H1 (cell line): ENCODE results near the gene BAZ2A. TPM values are rescaled to one million over a fixed set of nuclear protein-coding genes. Genes with fewer than 3 reads are reported as not detected.

Experiments used
- CTCF ChIA-PET: fragments of 300-600 bp; sonication (Branson Sonifier 250); formaldehyde crosslinking; loops from one replicate; lab custom pipeline; 2021; ENCODE audit not compliant: partially characterized antibody; lab: Charles Lee
- POLR2A ChIA-PET: fragments of 300-600 bp; sonication (Branson Sonifier 250); formaldehyde crosslinking; loops from one replicate; lab custom pipeline; 2021; ENCODE audit warnings: inconsistent platforms; ENCODE audit not compliant: partially characterized antibody; lab: Charles Lee
- DNase-seq, 2 experiments: peaks; one replicate each; pipeline versions ENCODE4 v3.0.0 to v3.0.0-alpha.2; 2010 to 2022; ENCODE audit warnings: low spot score in 2 of 2, low read depth in 1 of 2, mixed read lengths in 1 of 2
- FAIRE-seq: peaks from 2 replicates; lab custom pipeline; 2011; peaks lifted over from hg19 to GRCh38; lab: Jason Lieb, UNC
- H2AFZ ChIP-seq: 2 replicates; pipeline ENCODE4 v1.8.1; 2012; ENCODE audit warnings: low read length, inconsistent platforms
- H2AK5ac ChIP-seq: 2 replicates; pipeline ENCODE4 v1.6.1; 2013; ENCODE audit warnings: low read depth, low read length
- H2BK120ac ChIP-seq: replicated peaks from 2 replicates; pipeline ENCODE3; 2013; ENCODE audit warnings: low read depth, low read length, inconsistent platforms
- H2BK12ac ChIP-seq: 2 replicates; pipeline ENCODE4 v1.6.1; 2013; ENCODE audit warnings: low read depth, low read length
- H2BK15ac ChIP-seq: 2 replicates; pipeline ENCODE4 v1.6.1; 2013; ENCODE audit warnings: low read length
- H2BK20ac ChIP-seq: 2 replicates; pipeline ENCODE4 v1.6.1; 2013; ENCODE audit warnings: low read length
- H2BK5ac ChIP-seq: 2 replicates; pipeline ENCODE4 v1.6.1; 2013; ENCODE audit warnings: low read depth, low read length
- H3K14ac ChIP-seq: 2 replicates; pipeline ENCODE4 v1.6.1; 2013; ENCODE audit warnings: inconsistent platforms; ENCODE audit not compliant: insufficient read length
- H3K18ac ChIP-seq: 2 replicates; pipeline ENCODE4 v1.6.1; 2013; ENCODE audit warnings: low read length; ENCODE audit errors: extremely low read depth
- H3K23ac ChIP-seq: 2 replicates; pipeline ENCODE4 v1.6.1; 2013; ENCODE audit warnings: inconsistent platforms; ENCODE audit not compliant: insufficient read length
- H3K23me2 ChIP-seq: 2 replicates; pipeline ENCODE4 v1.6.1; 2013; ENCODE audit warnings: low read depth, low read length
- H3K27ac ChIP-seq: 2 replicates; pipeline ENCODE4 v1.6.1; 2011; ENCODE audit warnings: low read depth, low read length, inconsistent platforms
- H3K27me3 ChIP-seq, 4 experiments: replicated peaks in 1 of 4; 1 replicate in 1 of 4; 2 replicates in 3 of 4; pipeline versions ENCODE4 v1.6.1 to v1.8.1; 2011 to 2013; ENCODE audit warnings: low read length in 3 of 4, mild to moderate bottlenecking in 3 of 4, inconsistent platforms in 2 of 4, mixed read lengths in 2 of 4, moderate library complexity in 1 of 4; ENCODE audit not compliant: control insufficient read depth in 3 of 4, insufficient read depth in 3 of 4; ENCODE audit errors: extremely low read depth in 1 of 4
- H3K36me3 ChIP-seq, 4 experiments: 2 replicates each; pipeline versions ENCODE4 v1.6.1 to v1.8.1; 2011 to 2013; ENCODE audit warnings: mild to moderate bottlenecking in 4 of 4, low read length in 3 of 4, moderate library complexity in 2 of 4, control low read depth in 1 of 4, inconsistent platforms in 1 of 4; ENCODE audit not compliant: insufficient read depth in 4 of 4, control insufficient read depth in 2 of 4
- H3K4ac ChIP-seq: replicated peaks from 2 replicates; pipeline ENCODE3; 2013; ENCODE audit warnings: low read length, low read depth, mixed read lengths, inconsistent platforms; ENCODE audit not compliant: insufficient read length
- H3K4me1 ChIP-seq, 4 experiments: replicated peaks in 1 of 4; 1 replicate in 1 of 4; 2 replicates in 3 of 4; pipeline versions ENCODE4 v1.6.1 to v1.8.1; 2011 to 2013; ENCODE audit warnings: low read length in 3 of 4, inconsistent platforms in 2 of 4, mixed read lengths in 1 of 4; ENCODE audit not compliant: insufficient read depth in 4 of 4, control insufficient read depth in 3 of 4
- H3K4me2 ChIP-seq, 2 experiments: 2 replicates each; pipeline versions ENCODE4 v1.6.1 to v1.8.1; 2011 to 2013; ENCODE audit warnings: low read depth in 2 of 2, low read length in 2 of 2, control low read depth in 1 of 2, inconsistent platforms in 1 of 2, mild to moderate bottlenecking in 1 of 2; ENCODE audit not compliant: insufficient read depth in 1 of 2
- H3K4me3 ChIP-seq, 4 experiments: fragments of 200-600, 300-600 bp in 1 of 4; sonication (generic), shearing (Covaris generic), sonication (Bioruptor Twin) in 1 of 4; 2 replicates each; pipeline versions ENCODE4 v1.5.1 to v1.8.1; 2011 to 2016; ENCODE audit warnings: low read length in 4 of 4, low read depth in 3 of 4, control low read depth in 2 of 4, inconsistent platforms in 2 of 4, mild to moderate bottlenecking in 2 of 4, mixed read lengths in 1 of 4, moderate library complexity in 1 of 4; ENCODE audit not compliant: insufficient read depth in 2 of 4; ENCODE audit errors: extremely low read depth in 1 of 4
- H3K56ac ChIP-seq: replicated peaks from 2 replicates; pipeline ENCODE3; 2013; ENCODE audit warnings: low read depth, mild to moderate bottlenecking, mixed read lengths, low read length, inconsistent platforms; ENCODE audit not compliant: insufficient read length
- H3K79me1 ChIP-seq: 2 replicates; pipeline ENCODE4 v1.6.1; 2013; ENCODE audit warnings: low read depth, low read length, control low read depth
- H3K79me2 ChIP-seq, 2 experiments: 2 replicates each; pipeline versions ENCODE4 v1.6.1 to v1.8.1; 2012 to 2013; ENCODE audit warnings: low read length in 2 of 2, mild to moderate bottlenecking in 2 of 2, inconsistent platforms in 1 of 2; ENCODE audit not compliant: insufficient read depth in 2 of 2, control insufficient read depth in 1 of 2
- H3K9ac ChIP-seq, 4 experiments: replicated peaks in 1 of 4; 1 replicate in 1 of 4; 2 replicates in 3 of 4; pipeline versions ENCODE4 v1.6.1 to v1.8.1; 2011 to 2013; ENCODE audit warnings: low read depth in 3 of 4, low read length in 3 of 4, control low read depth in 2 of 4, mild to moderate bottlenecking in 2 of 4, moderate library complexity in 2 of 4, inconsistent platforms in 1 of 4; ENCODE audit errors: extremely low read depth in 1 of 4
- H3K9me3 ChIP-seq, 2 experiments: 2 replicates each; pipeline versions ENCODE4 v1.6.1 to v1.8.1; 2012 to 2013; ENCODE audit warnings: mild to moderate bottlenecking in 2 of 2, moderate library complexity in 2 of 2, control low read depth in 1 of 2, inconsistent platforms in 1 of 2, low read depth in 1 of 2, low read length in 1 of 2, mixed read lengths in 1 of 2; ENCODE audit not compliant: insufficient read depth in 2 of 2
- H4K20me1 ChIP-seq, 2 experiments: replicated peaks in 1 of 2; 2 replicates each; pipeline versions ENCODE3 to v1.8.1; 2011 to 2013; ENCODE audit warnings: inconsistent platforms in 2 of 2, low read length in 2 of 2, mild to moderate bottlenecking in 1 of 2; ENCODE audit not compliant: insufficient read depth in 2 of 2, control insufficient read depth in 1 of 2
- H4K5ac ChIP-seq: 2 replicates; pipeline ENCODE4 v1.6.1; 2013; ENCODE audit warnings: low read length, low read depth, mixed read lengths, inconsistent platforms; ENCODE audit not compliant: insufficient read length
- H4K8ac ChIP-seq: 2 replicates; pipeline ENCODE4 v1.8.0; 2013; ENCODE audit warnings: mild to moderate bottlenecking, moderate library complexity, low read length, inconsistent platforms; ENCODE audit not compliant: insufficient read depth; ENCODE audit errors: extremely low read depth
- H4K91ac ChIP-seq: replicated peaks from 2 replicates; pipeline ENCODE3; 2013; ENCODE audit warnings: low read length, mixed read lengths, inconsistent platforms; ENCODE audit not compliant: insufficient read length
- CHD1 ChIP-seq: IDR thresholded peaks from 2 replicates; pipeline ENCODE4 v1.6.1; 2012; ENCODE audit warnings: low read depth, low read length, improper control_type of control experiment
- CTBP2 ChIP-seq: IDR thresholded peaks from 2 replicates; pipeline ENCODE4 v1.7.0; 2011; ENCODE audit warnings: borderline replicate concordance, mild to moderate bottlenecking, moderate library complexity, mixed read lengths, low read length; ENCODE audit not compliant: insufficient read depth, insufficient read length
- HDAC6 ChIP-seq: IDR thresholded peaks from one replicate; pipeline ENCODE4 v1.7.1; 2012; ENCODE audit warnings: low read depth, mild to moderate bottlenecking, inconsistent platforms, low read length, moderate library complexity
- KDM1A ChIP-seq: fragments of 200-600, 300-600 bp; sonication (generic); IDR thresholded peaks from 2 replicates; pipeline ENCODE4 v1.7.1; 2016; ENCODE audit warnings: mild to moderate bottlenecking, low read length, borderline replicate concordance
- POLR2A ChIP-seq, 2 experiments: IDR thresholded peaks; 1 replicate in 1 of 2; 2 replicates in 1 of 2; pipeline ENCODE4 v1.6.1; 2011; ENCODE audit warnings: low read depth in 2 of 2, low read length in 2 of 2, mild to moderate bottlenecking in 2 of 2; ENCODE audit errors: control extremely low read depth in 1 of 2
- RFX5 ChIP-seq: IDR thresholded peaks from 2 replicates; pipeline ENCODE4 v1.6.1; 2011; ENCODE audit warnings: low read depth, low read length, improper control_type of control experiment, borderline replicate concordance
- RNF2 ChIP-seq: fragments of 200-900, 300-1000 bp; sonication (generic); IDR thresholded peaks from 2 replicates; pipeline ENCODE4 v1.7.1; 2016; ENCODE audit warnings: borderline replicate concordance, low read depth, mild to moderate bottlenecking, antibody characterized with exemption, low read length; ENCODE audit not compliant: poor library complexity, severe bottlenecking; ENCODE audit errors: missing control alignments
- SP2 ChIP-seq: IDR thresholded peaks from 2 replicates; pipeline ENCODE4 v1.6.1; 2012; ENCODE audit warnings: mild to moderate bottlenecking, low read length, inconsistent platforms
- SP4 ChIP-seq: IDR thresholded peaks from 2 replicates; pipeline ENCODE4 v1.6.1; 2012; ENCODE audit warnings: low read length, inconsistent platforms
- TAF1 ChIP-seq: IDR thresholded peaks from 2 replicates; pipeline ENCODE4 v1.6.1; 2011; ENCODE audit warnings: mild to moderate bottlenecking, low read depth, low read length
- TCF12 ChIP-seq: IDR thresholded peaks from 2 replicates; pipeline ENCODE4 v1.6.1; 2011; ENCODE audit warnings: low read depth, mild to moderate bottlenecking, low read length
- WGBS, 2 experiments: shearing (Covaris generic) in 1 of 2; methylation state at CpG; one replicate each; pipeline versions ENCODE4 v1.1.6 to v1.1.7; 2013 to 2015; ENCODE audit warnings: low lambda C conversion rate in 2 of 2, mixed read lengths in 2 of 2, inconsistent platforms in 1 of 2, low coverage in 1 of 2, missing lambda C conversion rate in 1 of 2; ENCODE audit not compliant: insufficient replicate concordance in 2 of 2, insufficient coverage in 1 of 2, insufficient read length in 1 of 2; ENCODE audit errors: extremely low coverage in 1 of 2, missing lambda C conversion rate in 1 of 2; 5-methylcytosine and 5-hydroxymethylcytosine counted together
- polyA plus RNA-seq, 7 experiments: library from polyadenylated mRNA; depleted of rRNA in 3 of 7; stranded (reverse) in 5 of 7; unstranded in 2 of 7; fragments of >200 nt in 5 of 7; fragments of 200-250 nt in 2 of 7; gene quantifications; 1 replicate in 5 of 7; 2 replicates in 1 of 7; 4 replicates in 1 of 7; pipeline versions ENCODE4 v1.2.1 to v1.2.3, GENCODE V29; 2011 to 2013; ENCODE audit warnings: missing spikeins in 2 of 7, mixed read lengths in 2 of 7
- total RNA-seq: library from RNA; stranded (reverse); fragmentation: NEBNext Ultra II Directional; extraction: Animal tissue kit (Norgen Biotek cat#: 25700); gene quantifications from 2 replicates; pipeline ENCODE4 v1.2.1, GENCODE V29; 2021
- TF ChIP-seq, protein P1 (sequence below), 3 experiments: IDR thresholded peaks; 1 replicate in 2 of 3; 2 replicates in 1 of 3; pipeline versions ENCODE4 v1.5.1 to v1.6.1; 2011; ENCODE audit warnings: low read length in 3 of 3, mild to moderate bottlenecking in 3 of 3, inconsistent platforms in 2 of 3, low read depth in 1 of 3, moderate library complexity in 1 of 3; ENCODE audit not compliant: insufficient read depth in 1 of 3; ENCODE audit errors: control extremely low read depth in 1 of 3

BAZ2A gene
- total and polyA plus RNA-seq, 2 of the 8 experiments (the other 6 are each of a cell fraction or from before 2014, with no cell fraction given): 52.0 to 110 TPM

DNA sequence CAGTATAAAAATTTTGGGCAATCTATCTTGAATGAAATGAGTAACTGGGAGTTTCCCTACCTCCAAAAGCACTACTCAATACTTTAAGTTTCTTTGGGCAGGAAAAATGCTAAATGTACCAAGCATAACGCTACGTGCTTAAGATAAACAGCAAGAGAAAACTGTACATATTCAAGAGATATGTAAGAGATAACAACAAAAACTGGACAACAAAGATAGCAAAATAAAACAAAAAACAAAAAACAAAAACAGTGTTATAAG is 38.0 kb upstream of the BAZ2A start:
- Histone ChIP-seq H3K4me3 (no peak overlapping the region), H3K9ac (no peak overlapping the region), H4K8ac (no peak overlapping the region), H2BK12ac (no peak overlapping the region), H3K4me2 (no peak overlapping the region), H2BK20ac (no peak overlapping the region), H2BK15ac (no peak overlapping the region), H3K4ac (no peak overlapping the region), H3K18ac (no peak overlapping the region), H3K9me3 (no peaks in the 10 kb centered on the region), H3K36me3 (peaks cover 26 to 93% (median 69%) of the 10 kb centered on the region in 4 experiments), H3K56ac (no peak overlapping the region), H3K23ac (no peak overlapping the region), H3K79me1 (peaks cover 5% of the 10 kb centered on the region; the same call in 1 of the 2 replicates), H2BK5ac (no peak overlapping the region), H4K91ac (no peak overlapping the region), H3K4me1 (no peaks in the 10 kb centered on the region), H3K14ac (no peak overlapping the region), H4K20me1 (peaks cover 2 to 5% of the 10 kb centered on the region in 2 experiments), H3K23me2 (no peaks in the 10 kb centered on the region), H3K27ac (no peak overlapping the region), H2BK120ac (no peak overlapping the region), H4K5ac (no peak overlapping the region), H3K27me3 (0 out of 7 replicates have a peak, but pooled peaks cover 0 to 2% (median 0%) of the 10 kb centered on the region in 4 experiments), H2AFZ (no peak overlapping the region), H2AK5ac (no peak overlapping the region), H3K79me2 (peaks cover 0 to 25% of the 10 kb centered on the region in 2 experiments; a peak in 2 of 4 replicates)
- FAIRE-seq: no peak
- no peak for DNase-seq
- ChIA-PET POLR2A (interaction anchor here (0.6 to 8.8 kb wide), 8 partner anchors 10 to 81 kb away, joined by 3 to 71 read pairs (median 4); partner anchors contain the start of gene PTGES3), CTCF (interaction anchor here (1.1 kb wide), 2 partner anchors 10 to 31 kb away, joined by 3 read pairs; no protein-coding TSS in a partner anchor)
- 98% methylated on average over 2 of the region's 2 CpGs; no CpG with 5 or more reads in 1 of the 2 experiments for WGBS, 2 experiments
- TF ChIP-seq CHD1 (no peak), TCF12 (no peak), POLR2A (IDR thresholded peaks at IDR 0.05; ENCODE audit: control extremely low read depth in 1 of 2, low read depth in 2 of 2, low read length in 2 of 2) (no peak), HDAC6 (no peak), RFX5 (no peak), SP2 (no peak), CTBP2 (no peak), TAF1 (no peak), KDM1A (no peak), RNF2 (no peak), SP4 (no peak)
- TF ChIP-seq, protein P1, sequence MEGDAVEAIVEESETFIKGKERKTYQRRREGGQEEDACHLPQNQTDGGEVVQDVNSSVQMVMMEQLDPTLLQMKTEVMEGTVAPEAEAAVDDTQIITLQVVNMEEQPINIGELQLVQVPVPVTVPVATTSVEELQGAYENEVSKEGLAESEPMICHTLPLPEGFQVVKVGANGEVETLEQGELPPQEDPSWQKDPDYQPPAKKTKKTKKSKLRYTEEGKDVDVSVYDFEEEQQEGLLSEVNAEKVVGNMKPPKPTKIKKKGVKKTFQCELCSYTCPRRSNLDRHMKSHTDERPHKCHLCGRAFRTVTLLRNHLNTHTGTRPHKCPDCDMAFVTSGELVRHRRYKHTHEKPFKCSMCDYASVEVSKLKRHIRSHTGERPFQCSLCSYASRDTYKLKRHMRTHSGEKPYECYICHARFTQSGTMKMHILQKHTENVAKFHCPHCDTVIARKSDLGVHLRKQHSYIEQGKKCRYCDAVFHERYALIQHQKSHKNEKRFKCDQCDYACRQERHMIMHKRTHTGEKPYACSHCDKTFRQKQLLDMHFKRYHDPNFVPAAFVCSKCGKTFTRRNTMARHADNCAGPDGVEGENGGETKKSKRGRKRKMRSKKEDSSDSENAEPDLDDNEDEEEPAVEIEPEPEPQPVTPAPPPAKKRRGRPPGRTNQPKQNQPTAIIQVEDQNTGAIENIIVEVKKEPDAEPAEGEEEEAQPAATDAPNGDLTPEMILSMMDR (IDR thresholded peaks at IDR 0.05; ENCODE audit: control extremely low read depth in 1 of 3, insufficient read depth in 1 of 3, low read depth in 1 of 3, low read length in 3 of 3): no peak
